Brain microvascular endothelial cell (primary cell): ENCODE measurements around the gene ACAA1.

Experiments
- DNase-seq: peaks from one replicate; pipeline ENCODE4 v3.0.0-alpha.2; 2020
- H3K27ac ChIP-seq: fragments of 250-450 bp; sonication (Bioruptor Pico); 2 replicates; pipeline ENCODE4 v1.5.1; 2020; ENCODE audit warnings: mild to moderate bottlenecking, moderate library complexity
- H3K27me3 ChIP-seq: fragments of 250-450 bp; sonication (Bioruptor Pico); replicated peaks from 2 replicates; pipeline ENCODE4 v1.5.1; 2020; ENCODE audit warnings: mild to moderate bottlenecking
- H3K36me3 ChIP-seq: fragments of 250-450 bp; sonication (Bioruptor Pico); replicated peaks from 2 replicates; pipeline ENCODE4 v1.5.1; 2020; ENCODE audit warnings: mild to moderate bottlenecking
- H3K4me3 ChIP-seq: 2 replicates; pipeline ENCODE4 v1.5.1; 2011; ENCODE audit warnings: low read depth, mild to moderate bottlenecking, control low read depth, low read length, moderate library complexity
- CTCF ChIP-seq: IDR thresholded peaks from 2 replicates; pipeline ENCODE4 v1.5.1; 2011; ENCODE audit warnings: low read depth, mild to moderate bottlenecking, moderate library complexity, low read length, control low read depth, inconsistent platforms; ENCODE audit errors: missing control alignments
- in situ Hi-C: cut with HindIII; loops from 2 replicates; pipeline ENCODE4 v1.10.0; 2017; ENCODE audit warnings: low sequenced_read_pairs, low pct_ligation_motif_present

The ACAA1 gene

DNA sequence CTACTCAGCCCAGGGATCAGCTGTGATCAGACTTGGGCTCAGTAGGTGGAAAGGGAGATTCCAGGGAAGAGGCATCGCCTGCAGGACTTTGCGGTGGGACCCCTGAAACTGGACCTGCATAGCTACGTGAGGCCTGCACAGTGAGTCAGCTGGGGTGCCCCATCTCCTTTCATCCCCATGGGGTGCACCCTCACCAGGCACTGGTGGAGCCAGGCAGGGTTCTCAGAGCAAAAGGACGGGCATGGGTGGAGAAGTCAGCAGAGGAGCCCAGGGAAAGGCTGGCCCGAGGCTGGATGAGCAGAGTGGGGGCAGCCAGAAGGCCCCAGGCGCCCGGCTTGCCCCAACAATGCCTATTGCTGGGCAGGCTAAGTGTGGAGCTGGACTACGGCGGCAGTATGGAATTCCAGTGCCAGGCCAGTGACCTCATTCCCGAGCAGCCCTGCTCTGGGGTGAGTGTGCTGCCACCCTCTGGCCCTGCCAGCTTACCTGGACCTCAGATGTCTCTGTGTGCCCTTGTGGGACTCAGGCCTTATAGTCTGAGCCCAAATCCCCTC is 19.7 kb downstream of the ACAA1 start:
- H3K27me3 ChIP-seq = no peaks in the 10 kb centered on the region
- no peak overlapping the region for H3K4me3 ChIP-seq
- in situ Hi-C loops = no loop called here
- peaks cover 8% of the 10 kb centered on the region for H3K36me3 ChIP-seq
- no peak overlapping the region for H3K27ac ChIP-seq
- no peak for DNase-seq
- TF ChIP-seq CTCF = no peak

GRCh38 chr3:38116471-38117162 is 20.3 kb downstream of the ACAA1 start:
- no peaks in the 10 kb centered on the region for H3K27me3 ChIP-seq
- no peak for DNase-seq
- no peak overlapping the region for H3K4me3 ChIP-seq
- no peak overlapping the region for H3K27ac ChIP-seq
- H3K36me3 ChIP-seq = peaks cover 2% of the 10 kb centered on the region
- in situ Hi-C loops = no loop called here
- peak; percentile 1 for TF ChIP-seq CTCF

DNA sequence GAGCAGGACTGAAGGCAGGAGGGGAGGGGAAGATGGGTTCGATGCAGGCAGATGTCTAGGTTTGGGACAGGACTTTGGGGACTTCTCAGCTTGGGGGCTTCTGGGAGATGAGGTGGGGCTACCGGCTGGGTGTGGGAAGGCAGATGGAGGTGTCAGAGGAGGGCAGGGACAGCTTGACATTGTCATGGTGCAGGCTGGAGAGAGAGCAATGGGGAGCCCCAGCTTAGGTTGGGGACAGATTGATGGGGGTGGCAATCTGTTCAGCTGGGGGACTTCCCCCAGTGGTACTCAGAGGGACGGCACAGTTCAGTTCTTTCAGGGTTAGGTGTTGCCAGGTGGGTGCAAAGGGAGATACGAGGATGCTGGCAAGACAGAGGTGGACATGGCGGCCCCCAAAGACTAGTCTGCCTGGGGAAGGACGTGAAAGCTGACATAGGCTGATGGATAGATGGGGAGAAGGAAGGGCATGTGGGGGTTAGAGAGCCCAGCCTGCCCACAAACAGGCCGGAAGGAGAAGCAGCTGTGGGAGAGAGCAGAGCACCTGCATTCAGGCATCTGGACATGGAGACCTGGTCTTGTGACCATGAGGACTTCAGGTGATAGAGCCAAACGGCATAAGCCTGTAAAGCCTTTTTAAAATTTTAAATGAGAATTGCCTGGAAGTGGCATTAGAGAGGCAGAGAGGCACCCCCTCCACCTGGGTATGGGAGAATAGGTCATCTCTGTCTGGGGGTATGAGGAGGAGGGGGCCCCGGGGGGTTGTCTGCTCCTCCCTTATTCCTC is 21.1 kb downstream of the ACAA1 start:
- in situ Hi-C loops = no loop called here
- no peak for DNase-seq
- Histone ChIP-seq H3K36me3 (no peaks in the 10 kb centered on the region), H3K27me3 (no peaks in the 10 kb centered on the region), H3K27ac (no peak overlapping the region), H3K4me3 (no peak overlapping the region)
- TF ChIP-seq CTCF = no peak

DNA sequence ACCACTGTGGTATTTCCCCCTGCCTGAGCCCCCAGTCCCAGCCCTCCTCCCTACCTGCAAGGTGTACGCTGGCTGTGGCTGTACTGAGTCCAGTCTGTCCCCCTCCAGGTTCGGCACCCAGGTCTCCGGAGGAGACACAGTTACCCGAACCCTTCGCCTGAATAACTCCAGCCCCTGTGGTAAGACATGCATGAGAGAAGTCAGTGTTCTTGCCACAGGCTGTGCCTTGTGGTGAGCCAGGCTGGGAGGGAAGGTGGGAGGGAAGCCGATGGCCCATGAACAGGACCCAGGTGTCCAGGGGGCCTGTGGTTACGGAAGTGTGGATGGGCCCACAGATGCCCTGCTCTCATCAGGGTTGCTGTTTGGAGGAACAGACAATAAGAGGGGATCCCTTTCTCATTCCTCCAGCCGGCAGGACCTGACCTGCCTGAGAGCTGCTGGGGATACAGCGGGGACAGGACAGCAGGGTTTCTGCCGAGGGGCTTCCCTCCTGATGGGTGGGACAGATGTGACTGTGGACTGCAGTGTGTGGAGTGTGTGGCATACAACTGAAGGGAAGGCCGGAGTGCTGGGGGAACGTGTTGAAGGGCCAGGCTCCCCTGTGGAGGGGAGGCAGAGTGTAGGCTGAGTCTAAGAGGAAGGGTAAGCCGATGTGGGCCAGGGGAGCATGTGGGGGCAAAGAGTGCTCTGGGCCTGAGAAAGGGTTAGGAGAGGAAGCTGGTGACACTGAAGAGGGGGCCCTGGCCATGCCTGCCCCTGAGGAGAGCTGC is 21.9 kb downstream of the ACAA1 start:
- no peak for DNase-seq
- Histone ChIP-seq H3K36me3 (no peaks in the 10 kb centered on the region), H3K27ac (no peak overlapping the region), H3K27me3 (no peaks in the 10 kb centered on the region), H3K4me3 (no peak overlapping the region)
- in situ Hi-C loops = no loop called here
- no peak for TF ChIP-seq CTCF

DNA sequence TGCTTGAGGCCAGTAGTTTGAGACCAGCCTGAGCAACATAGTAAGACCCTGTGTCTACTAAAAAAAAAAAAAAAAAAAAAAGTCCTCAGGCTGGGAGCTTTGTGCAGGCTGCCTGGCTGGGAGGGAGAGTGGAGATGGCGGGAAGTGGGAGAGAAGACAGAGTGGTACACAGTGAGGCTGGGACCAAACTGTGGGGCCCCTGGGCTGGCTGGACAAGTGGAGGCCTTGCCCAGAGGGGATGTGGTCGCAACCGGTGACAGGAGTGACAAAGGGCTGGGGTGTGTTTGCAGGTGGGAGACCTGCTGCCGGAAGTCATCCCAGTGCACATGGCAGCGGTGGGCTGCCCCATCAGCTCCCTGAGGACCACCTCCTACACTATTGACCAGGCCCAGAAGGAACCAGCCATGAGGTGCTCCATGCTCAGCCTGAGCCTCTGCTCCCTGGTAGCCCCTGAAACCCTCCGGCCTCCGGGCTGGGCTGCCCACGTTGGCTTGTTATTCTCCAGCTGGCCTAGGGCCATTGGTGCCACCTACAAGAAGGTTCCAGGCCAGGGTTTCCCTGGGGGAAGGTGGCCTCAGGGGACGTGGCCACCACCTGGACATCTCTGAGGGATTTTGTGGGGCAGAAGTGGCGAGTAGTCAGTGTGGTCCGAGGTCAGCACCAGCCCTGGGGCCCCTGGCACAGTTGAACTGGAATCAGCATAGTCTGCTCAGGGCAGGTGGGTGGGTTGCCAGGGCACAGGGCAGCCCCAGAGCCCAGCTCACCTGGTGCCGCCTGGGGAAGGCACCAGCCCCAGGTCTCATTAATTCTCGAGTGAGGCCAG is 22.7 kb downstream of the ACAA1 start:
- H3K36me3 ChIP-seq = no peaks in the 10 kb centered on the region
- no peak overlapping the region for H3K4me3 ChIP-seq
- no peak for DNase-seq

More for the DNA sequence above, 22.7 kb downstream of the ACAA1 start:
- Histone ChIP-seq H3K27me3 (no peaks in the 10 kb centered on the region), H3K27ac (no peak overlapping the region)
- in situ Hi-C loops = no loop called here
- no peak for TF ChIP-seq CTCF
